IMR-90 (cell line): Measurements from ENCODE around the gene PAFAH1B2. TPM values are rescaled to one million over a fixed set of nuclear protein-coding genes. Genes with fewer than 3 reads are reported as not detected.

ENCODE experiments used
- ATAC-seq: fragments of 200-7000 bp; cut with Tn5 transposase; 2 replicates; pipeline ENCODE4 v1.9.1; 2020; ENCODE audit warnings: low read depth, mild to moderate bottlenecking, moderate library complexity
- BruUV-seq: library from RNA; stranded (reverse); fragments of 400-500 nt; replicated peaks from 2 replicates; lab custom pipeline; 2021; lab: Mats Ljungman, UMichigan
- CTCF ChIA-PET: fragments of 300-600 bp; formaldehyde crosslinking; extraction: SDS; loops from one replicate; lab custom pipeline; 2021; ENCODE audit warnings: antibody characterized with exemption; lab: Yijun Ruan, JAX
- POLR2A ChIA-PET: fragments of 300-600 bp; sonication (Branson Sonifier 250); formaldehyde crosslinking; loops from one replicate; lab custom pipeline; 2022; ENCODE audit warnings: antibody characterized with exemption; ENCODE audit not compliant: unreplicated experiment; lab: Charles Lee
- DNase-seq: peaks from one replicate; pipeline ENCODE4 v3.0.0; 2013
- H2AFZ ChIP-seq: replicated peaks from 2 replicates; pipeline ENCODE3; 2013; ENCODE audit warnings: low read length, mild to moderate bottlenecking; ENCODE audit not compliant: poor library complexity
- H2AK5ac ChIP-seq: 2 replicates; pipeline ENCODE4 v1.6.1; 2013; ENCODE audit warnings: low read depth, low read length, inconsistent platforms
- H2AK9ac ChIP-seq: replicated peaks from 2 replicates; pipeline ENCODE3; 2013; ENCODE audit warnings: mild to moderate bottlenecking, low read depth, low read length, moderate library complexity; ENCODE audit not compliant: poor library complexity
- H2BK120ac ChIP-seq: 2 replicates; pipeline ENCODE4 v1.6.1; 2013; ENCODE audit warnings: low read depth, low read length, inconsistent platforms
- H2BK15ac ChIP-seq: 3 replicates; pipeline ENCODE4 v1.6.1; 2013; ENCODE audit warnings: low read depth, low read length, inconsistent platforms
- H2BK20ac ChIP-seq: 2 replicates; pipeline ENCODE4 v1.6.1; 2013; ENCODE audit warnings: low read depth, mild to moderate bottlenecking, inconsistent platforms, low read length, moderate library complexity
- H2BK5ac ChIP-seq: 2 replicates; pipeline ENCODE4 v1.6.1; 2013; ENCODE audit warnings: mild to moderate bottlenecking, low read depth, low read length, inconsistent platforms; ENCODE audit not compliant: poor library complexity, severe bottlenecking
- H3K14ac ChIP-seq: replicated peaks from 2 replicates; pipeline ENCODE4 v1.6.1; 2013; ENCODE audit warnings: low read depth, low read length, inconsistent platforms
- H3K18ac ChIP-seq: 2 replicates; pipeline ENCODE4 v1.6.1; 2013; ENCODE audit warnings: low read depth, low read length, control low read depth
- H3K23ac ChIP-seq: 2 replicates; pipeline ENCODE4 v1.6.1; 2013; ENCODE audit warnings: low read depth, low read length, inconsistent platforms
- H3K27ac ChIP-seq: 2 replicates; pipeline ENCODE4 v1.5.1; 2013; ENCODE audit warnings: mild to moderate bottlenecking, control low read depth, low read length; ENCODE audit not compliant: insufficient read depth
- H3K27me3 ChIP-seq: 2 replicates; pipeline ENCODE4 v1.6.1; 2013; ENCODE audit warnings: low read length; ENCODE audit not compliant: control insufficient read depth, insufficient read depth
- H3K36me3 ChIP-seq: 2 replicates; pipeline ENCODE4 v1.6.1; 2013; ENCODE audit warnings: low read length, mixed read lengths; ENCODE audit not compliant: control insufficient read depth, insufficient read depth
- H3K4ac ChIP-seq: 2 replicates; pipeline ENCODE4 v1.6.1; 2013; ENCODE audit warnings: low read depth, low read length, inconsistent platforms
- H3K4me1 ChIP-seq: 2 replicates; pipeline ENCODE4 v1.6.1; 2013; ENCODE audit warnings: low read length, mixed read lengths; ENCODE audit not compliant: control insufficient read depth, insufficient read depth
- H3K4me2 ChIP-seq: 2 replicates; pipeline ENCODE4 v1.6.1; 2013; ENCODE audit warnings: low read depth, mild to moderate bottlenecking, control low read depth, low read length, moderate library complexity
- H3K4me3 ChIP-seq: 2 replicates; pipeline ENCODE4 v1.5.1; 2013; ENCODE audit warnings: low read depth, mild to moderate bottlenecking, control low read depth, low read length, moderate library complexity; ENCODE audit not compliant: insufficient read depth
- H3K56ac ChIP-seq: 2 replicates; pipeline ENCODE4 v1.6.1; 2013; ENCODE audit warnings: low read length, inconsistent platforms; ENCODE audit not compliant: insufficient read depth; ENCODE audit errors: extremely low read depth
- H3K79me1 ChIP-seq, 2 experiments: 2 replicates each; pipeline ENCODE4 v1.6.1; 2013; ENCODE audit warnings: low read length in 2 of 2, inconsistent platforms in 1 of 2, low read depth in 1 of 2
- H3K9ac ChIP-seq: 2 replicates; pipeline ENCODE4 v1.6.1; 2013; ENCODE audit warnings: low read depth, low read length, control low read depth
- H3K9me1 ChIP-seq: 2 replicates; pipeline ENCODE4 v1.6.1; 2013; ENCODE audit warnings: low read length, inconsistent platforms; ENCODE audit not compliant: insufficient read depth
- H3K9me3 ChIP-seq: 2 replicates; pipeline ENCODE4 v1.6.1; 2013; ENCODE audit warnings: low read length; ENCODE audit not compliant: control insufficient read depth, insufficient read depth
- H4K20me1 ChIP-seq: 2 replicates; pipeline ENCODE4 v1.6.1; 2013; ENCODE audit warnings: low read length, inconsistent platforms; ENCODE audit not compliant: insufficient read depth
- H4K5ac ChIP-seq: 2 replicates; pipeline ENCODE4 v1.6.1; 2013; ENCODE audit warnings: mild to moderate bottlenecking, low read depth, low read length, control low read depth
- H4K8ac ChIP-seq, 2 experiments: 2 replicates each; pipeline ENCODE4 v1.6.1; 2013; ENCODE audit warnings: low read depth in 2 of 2, low read length in 2 of 2, control low read depth in 1 of 2, inconsistent platforms in 1 of 2
- H4K91ac ChIP-seq: 2 replicates; pipeline ENCODE4 v1.6.1; 2013; ENCODE audit warnings: low read depth, low read length, inconsistent platforms; ENCODE audit not compliant: insufficient read depth
- BHLHE40 ChIP-seq: fragments of 150-350 bp; IDR thresholded peaks from 2 replicates; pipeline ENCODE4 v1.6.1; 2016; ENCODE audit warnings: mild to moderate bottlenecking, low read depth, low read length
- CEBPB ChIP-seq: IDR thresholded peaks from 2 replicates; pipeline ENCODE4 v1.6.1; 2012; ENCODE audit warnings: low read depth, low read length, improper control_type of control experiment
- CHD1 ChIP-seq: IDR thresholded peaks from 2 replicates; pipeline ENCODE4 v1.6.1; 2012; ENCODE audit warnings: low read depth, low read length, improper control_type of control experiment
- CTCF ChIP-seq: conservative IDR thresholded peaks from 2 replicates; pipeline ENCODE4 v1.5.1; 2012; ENCODE audit warnings: mild to moderate bottlenecking, low read depth, low read length, improper control_type of control experiment
- FOS ChIP-seq: fragments of 150-350 bp; IDR thresholded peaks from 2 replicates; pipeline ENCODE4 v1.6.1; 2016; ENCODE audit warnings: low read depth, low read length
- MAFK ChIP-seq: IDR thresholded peaks from 2 replicates; pipeline ENCODE4 v1.6.1; 2012; ENCODE audit warnings: low read depth, low read length, improper control_type of control experiment
- MAZ ChIP-seq: IDR thresholded peaks from 2 replicates; pipeline ENCODE4 v1.6.1; 2012; ENCODE audit warnings: low read depth, mild to moderate bottlenecking, low read length, improper control_type of control experiment, moderate library complexity, borderline replicate concordance
- MXI1 ChIP-seq: IDR thresholded peaks from 2 replicates; pipeline ENCODE4 v1.6.1; 2012; ENCODE audit warnings: low read depth, mild to moderate bottlenecking, low read length, moderate library complexity, borderline replicate concordance
- NFE2L2 ChIP-seq: fragments of 150-350 bp; IDR thresholded peaks from 2 replicates; pipeline ENCODE4 v1.6.1; 2016; ENCODE audit warnings: low read depth, mild to moderate bottlenecking, low read length
- POLR2A ChIP-seq: IDR thresholded peaks from 2 replicates; pipeline ENCODE4 v1.6.1; 2012; ENCODE audit warnings: mild to moderate bottlenecking, low read depth, low read length
- RAD21 ChIP-seq: IDR thresholded peaks from 2 replicates; pipeline ENCODE4 v1.6.1; 2012; ENCODE audit warnings: low read length, improper control_type of control experiment
- RCOR1 ChIP-seq: IDR thresholded peaks from 2 replicates; pipeline ENCODE4 v1.6.1; 2012; ENCODE audit warnings: mild to moderate bottlenecking, low read length, improper control_type of control experiment; ENCODE audit not compliant: insufficient replicate concordance
- RFX5 ChIP-seq: IDR thresholded peaks from 2 replicates; pipeline ENCODE4 v1.8.0; 2012; ENCODE audit warnings: low read depth, mild to moderate bottlenecking, low read length, moderate library complexity
- SMC3 ChIP-seq: fragments of 150-350 bp; IDR thresholded peaks from 2 replicates; pipeline ENCODE4 v1.6.1; 2016; ENCODE audit warnings: low read depth, mild to moderate bottlenecking, antibody characterized with exemption, low read length, moderate library complexity
- WGBS, 2 experiments: methylation state at CpG; one replicate each; pipeline versions ENCODE4 v1.1.5 to v1.1.7; 2013; ENCODE audit warnings: missing lambda C conversion rate in 2 of 2; ENCODE audit not compliant: insufficient read length in 1 of 2; ENCODE audit errors: extremely low coverage in 2 of 2; 5-methylcytosine and 5-hydroxymethylcytosine counted together
- dilution Hi-C: fragments of 300-500 bp; cut with HindIII; formaldehyde crosslinking; loops from one replicate; pipeline ENCODE4 v1.14.3; 2018; ENCODE audit warnings: low sequenced_read_pairs; ENCODE audit not compliant: unreplicated experiment
- in situ Hi-C: fragments of 300-500 bp; cut with MboI; formaldehyde crosslinking; loops from 3 replicates; pipeline ENCODE4 v1.14.3; 2019; ENCODE audit warnings: low sequenced_read_pairs, inconsistent platforms, mixed read lengths
- intact Hi-C: fragments of 100-400 bp; cut with micrococcal nuclease; formaldehyde crosslinking; loops from 2 replicates; pipeline ENCODE4 v1.10.0; 2022
- polyA plus RNA-seq, 3 experiments: library from polyadenylated mRNA; depleted of rRNA; stranded (reverse); fragments of >200 nt; gene quantifications; 2 replicates each; pipeline ENCODE4 v1.2.3, GENCODE V29; 2012; ENCODE audit warnings: low replicate concordance in 1 of 3
- total RNA-seq: library from RNA; depleted of rRNA; stranded (reverse); fragments of >200 nt; gene quantifications from 2 replicates; pipeline ENCODE4 v1.2.3, GENCODE V29; 2012
- TF ChIP-seq, protein P1 (sequence below): fragments of 150-350 bp; IDR thresholded peaks from 2 replicates; pipeline ENCODE4 v1.6.1; 2017; ENCODE audit warnings: mild to moderate bottlenecking, antibody characterized with exemption, low read length, low read depth
- TF ChIP-seq, protein P2 (sequence below): fragments of 150-350 bp; IDR thresholded peaks from 2 replicates; pipeline ENCODE4 v1.6.1; 2016; ENCODE audit warnings: low read depth, mild to moderate bottlenecking, low read length, moderate library complexity, borderline replicate concordance

The PAFAH1B2 gene
- total and polyA plus RNA-seq, 2 of the 4 experiments (the other 2 are of a cell fraction) = 29.8 to 280 TPM

DNA sequence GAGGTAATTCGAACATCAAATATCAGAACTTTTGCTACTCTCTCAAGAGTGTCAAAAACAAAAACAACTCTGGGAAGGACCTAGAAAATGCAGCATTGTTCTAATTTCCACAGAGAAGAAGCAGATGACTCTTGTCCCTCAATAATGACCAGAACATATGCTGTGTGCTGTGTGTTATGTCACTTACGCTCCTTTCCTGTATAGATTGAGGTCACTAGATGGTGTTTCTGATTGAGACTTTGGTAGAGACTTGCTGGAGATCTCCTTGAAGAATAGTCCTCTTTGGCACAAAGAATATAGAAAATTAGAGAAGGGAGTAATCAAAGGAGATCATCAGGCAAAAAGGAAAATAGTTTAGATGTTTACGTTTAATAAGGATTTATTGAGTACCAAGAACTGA is 43.5 kb upstream of the PAFAH1B2 start:
- no peak overlapping the region for H3K14ac ChIP-seq
- no CpG with 5 or more reads among the region's 3 CpGs for WGBS, 2 experiments
- H2BK15ac ChIP-seq = no peak overlapping the region
- peaks cover 18% of the 10 kb centered on the region for H4K20me1 ChIP-seq
- ChIA-PET CTCF (interaction anchor here (0.6 to 3.0 kb wide), 2 partner anchors 221 to 368 kb away, joined by 3 to 22 read pairs; no protein-coding TSS in a partner anchor), POLR2A (no interaction called here)
- H3K56ac ChIP-seq = no peak overlapping the region
- no peak overlapping the region for H2AK9ac ChIP-seq
- H4K91ac ChIP-seq = no peak overlapping the region
- H3K9me3 ChIP-seq = no peaks in the 10 kb centered on the region
- no peak overlapping the region for H2AK5ac ChIP-seq
- in situ Hi-C loops (loop anchor here (5.0 kb wide), 2 partner anchors 223 to 308 kb away; partner anchors contain the start of gene APOA5), dilution Hi-C loops (no loop called here), intact Hi-C loops (no loop called here)
- H3K4ac ChIP-seq = no peak overlapping the region
- TF ChIP-seq FOS (no peak), CTCF (no peak), CHD1 (no peak), MAFK (no peak), BHLHE40 (no peak), NFE2L2 (no peak), MXI1 (no peak), SMC3 (no peak), RFX5 (no peak), RCOR1 (no peak), MAZ (no peak), POLR2A (no peak), CEBPB (no peak), RAD21 (no peak)
- TF ChIP-seq, protein P1, sequence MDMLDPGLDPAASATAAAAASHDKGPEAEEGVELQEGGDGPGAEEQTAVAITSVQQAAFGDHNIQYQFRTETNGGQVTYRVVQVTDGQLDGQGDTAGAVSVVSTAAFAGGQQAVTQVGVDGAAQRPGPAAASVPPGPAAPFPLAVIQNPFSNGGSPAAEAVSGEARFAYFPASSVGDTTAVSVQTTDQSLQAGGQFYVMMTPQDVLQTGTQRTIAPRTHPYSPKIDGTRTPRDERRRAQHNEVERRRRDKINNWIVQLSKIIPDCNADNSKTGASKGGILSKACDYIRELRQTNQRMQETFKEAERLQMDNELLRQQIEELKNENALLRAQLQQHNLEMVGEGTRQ = no peak
- TF ChIP-seq, protein P2, sequence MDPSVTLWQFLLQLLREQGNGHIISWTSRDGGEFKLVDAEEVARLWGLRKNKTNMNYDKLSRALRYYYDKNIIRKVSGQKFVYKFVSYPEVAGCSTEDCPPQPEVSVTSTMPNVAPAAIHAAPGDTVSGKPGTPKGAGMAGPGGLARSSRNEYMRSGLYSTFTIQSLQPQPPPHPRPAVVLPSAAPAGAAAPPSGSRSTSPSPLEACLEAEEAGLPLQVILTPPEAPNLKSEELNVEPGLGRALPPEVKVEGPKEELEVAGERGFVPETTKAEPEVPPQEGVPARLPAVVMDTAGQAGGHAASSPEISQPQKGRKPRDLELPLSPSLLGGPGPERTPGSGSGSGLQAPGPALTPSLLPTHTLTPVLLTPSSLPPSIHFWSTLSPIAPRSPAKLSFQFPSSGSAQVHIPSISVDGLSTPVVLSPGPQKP = no peak
- H2BK120ac ChIP-seq = no peak overlapping the region
- peaks cover 10% of the 10 kb centered on the region for H3K4me1 ChIP-seq
- no peak overlapping the region for H3K23ac ChIP-seq
- no peaks in the 10 kb centered on the region for H3K27me3 ChIP-seq
- H3K4me3 ChIP-seq = no peak overlapping the region
- peaks cover 14% of the 10 kb centered on the region for H3K9me1 ChIP-seq
- no peak overlapping the region for H3K9ac ChIP-seq
- no peak for DNase-seq
- no peak for ATAC-seq
- H3K36me3 ChIP-seq = no peaks in the 10 kb centered on the region
- H3K18ac ChIP-seq = no peak overlapping the region
- BruUV-seq = no TSS peak
- H3K4me2 ChIP-seq = no peak overlapping the region
- no peak overlapping the region for H2BK20ac ChIP-seq
- no peak overlapping the region for H2BK5ac ChIP-seq
- no peak overlapping the region for H2AFZ ChIP-seq
- H4K8ac ChIP-seq = no peak overlapping the region
- peaks cover 10 to 25% of the 10 kb centered on the region in 2 experiments; a peak in 3 of 4 replicates for H3K79me1 ChIP-seq
- no peak overlapping the region for H3K27ac ChIP-seq
- H4K5ac ChIP-seq = no peak overlapping the region
